H1 (cell line): ENCODE data around the gene CUX1. TPM values are rescaled to one million over a fixed set of nuclear protein-coding genes. Genes with fewer than 3 reads are reported as not detected.

Source experiments
- CTCF ChIA-PET: fragments of 300-600 bp; sonication (Branson Sonifier 250); formaldehyde crosslinking; loops from one replicate; lab custom pipeline; 2021; ENCODE audit not compliant: partially characterized antibody; lab: Charles Lee
- POLR2A ChIA-PET: fragments of 300-600 bp; sonication (Branson Sonifier 250); formaldehyde crosslinking; loops from one replicate; lab custom pipeline; 2021; ENCODE audit warnings: inconsistent platforms; ENCODE audit not compliant: partially characterized antibody; lab: Charles Lee
- DNase-seq, 2 experiments: peaks; one replicate each; pipeline versions ENCODE4 v3.0.0 to v3.0.0-alpha.2; 2010 to 2022; ENCODE audit warnings: low spot score in 2 of 2, low read depth in 1 of 2, mixed read lengths in 1 of 2
- FAIRE-seq: peaks from 2 replicates; lab custom pipeline; 2011; peaks lifted over from hg19 to GRCh38; lab: Jason Lieb, UNC
- H2AFZ ChIP-seq: 2 replicates; pipeline ENCODE4 v1.8.1; 2012; ENCODE audit warnings: low read length, inconsistent platforms
- H2AK5ac ChIP-seq: 2 replicates; pipeline ENCODE4 v1.6.1; 2013; ENCODE audit warnings: low read depth, low read length
- H2BK120ac ChIP-seq: replicated peaks from 2 replicates; pipeline ENCODE3; 2013; ENCODE audit warnings: low read depth, low read length, inconsistent platforms
- H2BK12ac ChIP-seq: 2 replicates; pipeline ENCODE4 v1.6.1; 2013; ENCODE audit warnings: low read depth, low read length
- H2BK15ac ChIP-seq: 2 replicates; pipeline ENCODE4 v1.6.1; 2013; ENCODE audit warnings: low read length
- H2BK20ac ChIP-seq: 2 replicates; pipeline ENCODE4 v1.6.1; 2013; ENCODE audit warnings: low read length
- H2BK5ac ChIP-seq: 2 replicates; pipeline ENCODE4 v1.6.1; 2013; ENCODE audit warnings: low read depth, low read length
- H3K14ac ChIP-seq: 2 replicates; pipeline ENCODE4 v1.6.1; 2013; ENCODE audit warnings: inconsistent platforms; ENCODE audit not compliant: insufficient read length
- H3K18ac ChIP-seq: 2 replicates; pipeline ENCODE4 v1.6.1; 2013; ENCODE audit warnings: low read length; ENCODE audit errors: extremely low read depth
- H3K23ac ChIP-seq: 2 replicates; pipeline ENCODE4 v1.6.1; 2013; ENCODE audit warnings: inconsistent platforms; ENCODE audit not compliant: insufficient read length
- H3K23me2 ChIP-seq: 2 replicates; pipeline ENCODE4 v1.6.1; 2013; ENCODE audit warnings: low read depth, low read length
- H3K27ac ChIP-seq: 2 replicates; pipeline ENCODE4 v1.6.1; 2011; ENCODE audit warnings: low read depth, low read length, inconsistent platforms
- H3K27me3 ChIP-seq, 4 experiments: replicated peaks in 1 of 4; 1 replicate in 1 of 4; 2 replicates in 3 of 4; pipeline versions ENCODE4 v1.6.1 to v1.8.1; 2011 to 2013; ENCODE audit warnings: low read length in 3 of 4, mild to moderate bottlenecking in 3 of 4, inconsistent platforms in 2 of 4, mixed read lengths in 2 of 4, moderate library complexity in 1 of 4; ENCODE audit not compliant: control insufficient read depth in 3 of 4, insufficient read depth in 3 of 4; ENCODE audit errors: extremely low read depth in 1 of 4
- H3K36me3 ChIP-seq, 4 experiments: 2 replicates each; pipeline versions ENCODE4 v1.6.1 to v1.8.1; 2011 to 2013; ENCODE audit warnings: mild to moderate bottlenecking in 4 of 4, low read length in 3 of 4, moderate library complexity in 2 of 4, control low read depth in 1 of 4, inconsistent platforms in 1 of 4; ENCODE audit not compliant: insufficient read depth in 4 of 4, control insufficient read depth in 2 of 4
- H3K4ac ChIP-seq: replicated peaks from 2 replicates; pipeline ENCODE3; 2013; ENCODE audit warnings: low read length, low read depth, mixed read lengths, inconsistent platforms; ENCODE audit not compliant: insufficient read length
- H3K4me1 ChIP-seq, 4 experiments: replicated peaks in 1 of 4; 1 replicate in 1 of 4; 2 replicates in 3 of 4; pipeline versions ENCODE4 v1.6.1 to v1.8.1; 2011 to 2013; ENCODE audit warnings: low read length in 3 of 4, inconsistent platforms in 2 of 4, mixed read lengths in 1 of 4; ENCODE audit not compliant: insufficient read depth in 4 of 4, control insufficient read depth in 3 of 4
- H3K4me2 ChIP-seq, 2 experiments: 2 replicates each; pipeline versions ENCODE4 v1.6.1 to v1.8.1; 2011 to 2013; ENCODE audit warnings: low read depth in 2 of 2, low read length in 2 of 2, control low read depth in 1 of 2, inconsistent platforms in 1 of 2, mild to moderate bottlenecking in 1 of 2; ENCODE audit not compliant: insufficient read depth in 1 of 2
- H3K4me3 ChIP-seq, 4 experiments: fragments of 200-600, 300-600 bp in 1 of 4; sonication (generic), shearing (Covaris generic), sonication (Bioruptor Twin) in 1 of 4; 2 replicates each; pipeline versions ENCODE4 v1.5.1 to v1.8.1; 2011 to 2016; ENCODE audit warnings: low read length in 4 of 4, low read depth in 3 of 4, control low read depth in 2 of 4, inconsistent platforms in 2 of 4, mild to moderate bottlenecking in 2 of 4, mixed read lengths in 1 of 4, moderate library complexity in 1 of 4; ENCODE audit not compliant: insufficient read depth in 2 of 4; ENCODE audit errors: extremely low read depth in 1 of 4
- H3K56ac ChIP-seq: replicated peaks from 2 replicates; pipeline ENCODE3; 2013; ENCODE audit warnings: low read depth, mild to moderate bottlenecking, mixed read lengths, low read length, inconsistent platforms; ENCODE audit not compliant: insufficient read length
- H3K79me1 ChIP-seq: 2 replicates; pipeline ENCODE4 v1.6.1; 2013; ENCODE audit warnings: low read depth, low read length, control low read depth
- H3K79me2 ChIP-seq, 2 experiments: 2 replicates each; pipeline versions ENCODE4 v1.6.1 to v1.8.1; 2012 to 2013; ENCODE audit warnings: low read length in 2 of 2, mild to moderate bottlenecking in 2 of 2, inconsistent platforms in 1 of 2; ENCODE audit not compliant: insufficient read depth in 2 of 2, control insufficient read depth in 1 of 2
- H3K9ac ChIP-seq, 4 experiments: replicated peaks in 1 of 4; 1 replicate in 1 of 4; 2 replicates in 3 of 4; pipeline versions ENCODE4 v1.6.1 to v1.8.1; 2011 to 2013; ENCODE audit warnings: low read depth in 3 of 4, low read length in 3 of 4, control low read depth in 2 of 4, mild to moderate bottlenecking in 2 of 4, moderate library complexity in 2 of 4, inconsistent platforms in 1 of 4; ENCODE audit errors: extremely low read depth in 1 of 4
- H3K9me3 ChIP-seq, 2 experiments: 2 replicates each; pipeline versions ENCODE4 v1.6.1 to v1.8.1; 2012 to 2013; ENCODE audit warnings: mild to moderate bottlenecking in 2 of 2, moderate library complexity in 2 of 2, control low read depth in 1 of 2, inconsistent platforms in 1 of 2, low read depth in 1 of 2, low read length in 1 of 2, mixed read lengths in 1 of 2; ENCODE audit not compliant: insufficient read depth in 2 of 2
- H4K20me1 ChIP-seq, 2 experiments: replicated peaks in 1 of 2; 2 replicates each; pipeline versions ENCODE3 to v1.8.1; 2011 to 2013; ENCODE audit warnings: inconsistent platforms in 2 of 2, low read length in 2 of 2, mild to moderate bottlenecking in 1 of 2; ENCODE audit not compliant: insufficient read depth in 2 of 2, control insufficient read depth in 1 of 2
- H4K5ac ChIP-seq: 2 replicates; pipeline ENCODE4 v1.6.1; 2013; ENCODE audit warnings: low read length, low read depth, mixed read lengths, inconsistent platforms; ENCODE audit not compliant: insufficient read length
- H4K8ac ChIP-seq: 2 replicates; pipeline ENCODE4 v1.8.0; 2013; ENCODE audit warnings: mild to moderate bottlenecking, moderate library complexity, low read length, inconsistent platforms; ENCODE audit not compliant: insufficient read depth; ENCODE audit errors: extremely low read depth
- H4K91ac ChIP-seq: replicated peaks from 2 replicates; pipeline ENCODE3; 2013; ENCODE audit warnings: low read length, mixed read lengths, inconsistent platforms; ENCODE audit not compliant: insufficient read length
- ATF3 ChIP-seq: IDR thresholded peaks from 2 replicates; pipeline ENCODE4 v1.6.1; 2011; ENCODE audit warnings: low read depth, mild to moderate bottlenecking, low read length; ENCODE audit not compliant: insufficient read depth
- CBX5 ChIP-seq: fragments of 300-800, 300-1000 bp; sonication (generic); IDR thresholded peaks from 2 replicates; pipeline ENCODE4 v1.7.1; 2016; ENCODE audit warnings: antibody characterized with exemption, low read length, low read depth
- CEBPB ChIP-seq: IDR thresholded peaks from 2 replicates; pipeline ENCODE4 v1.6.1; 2012; ENCODE audit warnings: low read depth, low read length
- CHD1 ChIP-seq: IDR thresholded peaks from 2 replicates; pipeline ENCODE4 v1.6.1; 2012; ENCODE audit warnings: low read depth, low read length, improper control_type of control experiment
- EGR1 ChIP-seq: IDR thresholded peaks from 2 replicates; pipeline ENCODE4 v1.6.1; 2011; ENCODE audit warnings: low read depth, low read length, borderline replicate concordance
- GABPA ChIP-seq: IDR thresholded peaks from 2 replicates; pipeline ENCODE4 v1.6.1; 2011; ENCODE audit warnings: mild to moderate bottlenecking, low read length, moderate library complexity, borderline replicate concordance; ENCODE audit not compliant: insufficient read depth
- JUN ChIP-seq: IDR thresholded peaks from 2 replicates; pipeline ENCODE4 v1.6.1; 2011; ENCODE audit warnings: low read depth, mild to moderate bottlenecking, improper control_type of control experiment, low read length
- PHF8 ChIP-seq: fragments of 200-600 bp; sonication (generic); conservative IDR thresholded peaks from 2 replicates; pipeline ENCODE4 v1.7.1; 2012; ENCODE audit warnings: low read depth, mild to moderate bottlenecking, inconsistent platforms, low read length, moderate library complexity
- POLR2AphosphoS5 ChIP-seq: IDR thresholded peaks from 2 replicates; pipeline ENCODE4 v1.6.1; 2011; ENCODE audit warnings: low read depth, low read length
- RXRA ChIP-seq: IDR thresholded peaks from 2 replicates; pipeline ENCODE4 v1.6.1; 2011; ENCODE audit warnings: low read depth, mild to moderate bottlenecking, low read length, moderate library complexity; ENCODE audit not compliant: insufficient read depth
- SP4 ChIP-seq: IDR thresholded peaks from 2 replicates; pipeline ENCODE4 v1.6.1; 2012; ENCODE audit warnings: low read length, inconsistent platforms
- SUZ12 ChIP-seq: fragments of 200-600 bp; sonication (generic); IDR thresholded peaks from 2 replicates; pipeline ENCODE4 v1.6.1; 2012; ENCODE audit warnings: mild to moderate bottlenecking, inconsistent platforms, low read length, moderate library complexity, mixed read lengths
- ZNF274 ChIP-seq: IDR thresholded peaks from 2 replicates; pipeline ENCODE4 v1.7.0; 2012; ENCODE audit warnings: low read length, borderline replicate concordance; ENCODE audit errors: extremely low read depth
- whole genome bisulfite sequencing, 2 experiments: shearing (Covaris generic) in 1 of 2; methylation state at CpG; one replicate each; pipeline versions ENCODE4 v1.1.6 to v1.1.7; 2013 to 2015; ENCODE audit warnings: low lambda C conversion rate in 2 of 2, mixed read lengths in 2 of 2, inconsistent platforms in 1 of 2, low coverage in 1 of 2, missing lambda C conversion rate in 1 of 2; ENCODE audit not compliant: insufficient replicate concordance in 2 of 2, insufficient coverage in 1 of 2, insufficient read length in 1 of 2; ENCODE audit errors: extremely low coverage in 1 of 2, missing lambda C conversion rate in 1 of 2; 5-methylcytosine and 5-hydroxymethylcytosine counted together
- polyA plus RNA-seq, 7 experiments: library from polyadenylated mRNA; depleted of rRNA in 3 of 7; stranded (reverse) in 5 of 7; unstranded in 2 of 7; fragments of >200 nt in 5 of 7; fragments of 200-250 nt in 2 of 7; gene quantifications; 1 replicate in 5 of 7; 2 replicates in 1 of 7; 4 replicates in 1 of 7; pipeline versions ENCODE4 v1.2.1 to v1.2.3, GENCODE V29; 2011 to 2013; ENCODE audit warnings: missing spikeins in 2 of 7, mixed read lengths in 2 of 7
- total RNA-seq: library from RNA; stranded (reverse); fragmentation: NEBNext Ultra II Directional; extraction: Animal tissue kit (Norgen Biotek cat#: 25700); gene quantifications from 2 replicates; pipeline ENCODE4 v1.2.1, GENCODE V29; 2021

Gene CUX1
- total and polyA plus RNA-seq, 2 of the 8 experiments (the other 6 are each of a cell fraction or from before 2014, with no cell fraction given) = 21.6 to 65.9 TPM

GRCh38 chr7:101953248-101953819 lies 135.9 kb downstream of the CUX1 start:
- H2BK120ac ChIP-seq = no peak overlapping the region
- ChIA-PET POLR2A (interaction anchor here (2.3 kb wide), 1 partner anchor 17 kb away, joined by 6 read pairs; no protein-coding TSS in a partner anchor), CTCF (interaction anchor here (0.9 kb wide), 1 partner anchor 26 kb away, joined by 3 read pairs; no protein-coding TSS in a partner anchor)
- H4K8ac ChIP-seq = no peak overlapping the region
- no peaks in the 10 kb centered on the region for H3K36me3 ChIP-seq
- no peak overlapping the region for H2BK15ac ChIP-seq
- H3K4me3 ChIP-seq = no peak overlapping the region
- H3K27me3 ChIP-seq = no peaks in the 10 kb centered on the region
- no peak overlapping the region for H2BK20ac ChIP-seq
- no peak overlapping the region for H3K4me2 ChIP-seq
- 92% methylated on average over 14 of the region's 14 CpGs; no CpG with 5 or more reads in 1 of the 2 experiments for WGBS, 2 experiments
- no peak overlapping the region for H2BK12ac ChIP-seq
- FAIRE-seq (no peak), DNase-seq (no peak)
- peaks cover 0 to 6% (median 2%) of the 10 kb centered on the region in 4 experiments; a peak in 2 of 7 replicates for H3K4me1 ChIP-seq
- H4K5ac ChIP-seq = no peak overlapping the region
- H3K9me3 ChIP-seq = no peaks in the 10 kb centered on the region
- H3K14ac ChIP-seq = no peak overlapping the region
- H3K23me2 ChIP-seq = no peaks in the 10 kb centered on the region
- no peak overlapping the region for H3K18ac ChIP-seq
- H2AK5ac ChIP-seq = no peak overlapping the region; the same call in 1 of the 2 replicates
- H2AFZ ChIP-seq = no peak overlapping the region
- H2BK5ac ChIP-seq = no peak overlapping the region
- H3K79me1 ChIP-seq = peaks cover 2% of the 10 kb centered on the region
- H3K9ac ChIP-seq = no peak overlapping the region
- no peak overlapping the region for H3K56ac ChIP-seq
- no peak overlapping the region for H3K23ac ChIP-seq
- no peak overlapping the region for H4K91ac ChIP-seq
- H3K27ac ChIP-seq = no peak overlapping the region
- H3K79me2 ChIP-seq = peaks cover 0 to 77% of the 10 kb centered on the region in 2 experiments; a peak in 3 of 4 replicates
- no peak overlapping the region for H3K4ac ChIP-seq
- H4K20me1 ChIP-seq = peaks cover 0 to 5% of the 10 kb centered on the region in 2 experiments
- TF ChIP-seq ATF3 (no peak), PHF8 (no peak), CHD1 (no peak), EGR1 (no peak), JUN (no peak), ZNF274 (no peak), SUZ12 (no peak), GABPA (no peak), CBX5 (no peak), SP4 (no peak), RXRA (no peak), POLR2AphosphoS5 (no peak), CEBPB (no peak)
